Progenitor cell of endocrine pancreas (in vitro differentiated cells): ENCODE measurements around the gene RAB5IF. TPM values are rescaled to one million over a fixed set of nuclear protein-coding genes. Genes with fewer than 3 reads are reported as not detected.

Experiments
- DNase-seq: peaks from one replicate; pipeline ENCODE4 v3.0.0; 2021; ENCODE audit warnings: low spot score; ENCODE audit not compliant: unreplicated experiment
- H3K27ac Mint-ChIP-seq: 2 replicates; pipeline ENCODE4 v1.8.0; 2021; ENCODE audit warnings: mild to moderate bottlenecking, moderate library complexity, mixed read lengths
- H3K27me3 Mint-ChIP-seq: 2 replicates; pipeline ENCODE4 v1.8.0; 2021; ENCODE audit warnings: mixed read lengths
- H3K36me3 Mint-ChIP-seq: 2 replicates; pipeline ENCODE4 v1.8.0; 2022; ENCODE audit warnings: mixed read lengths; ENCODE audit not compliant: insufficient read depth
- H3K4me1 Mint-ChIP-seq: 2 replicates; pipeline ENCODE4 v1.8.0; 2021; ENCODE audit warnings: low read depth, mixed read lengths
- H3K4me3 Mint-ChIP-seq: 2 replicates; pipeline ENCODE4 v1.8.0; 2021; ENCODE audit warnings: low read depth, mild to moderate bottlenecking, moderate library complexity, mixed read lengths
- H3K9me3 Mint-ChIP-seq: 2 replicates; pipeline ENCODE4 v1.8.0; 2021; ENCODE audit warnings: low read depth, mixed read lengths
- CTCF ChIP-seq: fragments of 200-600 bp; sonication (generic); IDR thresholded peaks from one replicate; pipeline ENCODE4 v1.5.0; 2021; ENCODE audit warnings: antibody characterized with exemption, mild to moderate bottlenecking; ENCODE audit not compliant: unreplicated experiment
- total RNA-seq: library from RNA; stranded (reverse); gene quantifications from 2 replicates; pipeline ENCODE4 v1.2.1, GENCODE V29; 2021

RAB5IF gene
- total RNA-seq, 1 donor from 2014 or later = 58.8 TPM

GRCh38 chr20:36591281-36591680 lies 14.3 kb upstream of the RAB5IF start:
- Mint-ChIP-seq H3K27ac (peak overlapping the region; percentile 82), H3K4me3 (no peak overlapping the region), H3K27me3 (no peaks in the 10 kb centered on the region), H3K36me3 (peaks cover 31% of the 10 kb centered on the region), H3K4me1 (no peaks in the 10 kb centered on the region), H3K9me3 (no peaks in the 10 kb centered on the region)
- TF ChIP-seq CTCF = no peak
- no peak for DNase-seq

DNA sequence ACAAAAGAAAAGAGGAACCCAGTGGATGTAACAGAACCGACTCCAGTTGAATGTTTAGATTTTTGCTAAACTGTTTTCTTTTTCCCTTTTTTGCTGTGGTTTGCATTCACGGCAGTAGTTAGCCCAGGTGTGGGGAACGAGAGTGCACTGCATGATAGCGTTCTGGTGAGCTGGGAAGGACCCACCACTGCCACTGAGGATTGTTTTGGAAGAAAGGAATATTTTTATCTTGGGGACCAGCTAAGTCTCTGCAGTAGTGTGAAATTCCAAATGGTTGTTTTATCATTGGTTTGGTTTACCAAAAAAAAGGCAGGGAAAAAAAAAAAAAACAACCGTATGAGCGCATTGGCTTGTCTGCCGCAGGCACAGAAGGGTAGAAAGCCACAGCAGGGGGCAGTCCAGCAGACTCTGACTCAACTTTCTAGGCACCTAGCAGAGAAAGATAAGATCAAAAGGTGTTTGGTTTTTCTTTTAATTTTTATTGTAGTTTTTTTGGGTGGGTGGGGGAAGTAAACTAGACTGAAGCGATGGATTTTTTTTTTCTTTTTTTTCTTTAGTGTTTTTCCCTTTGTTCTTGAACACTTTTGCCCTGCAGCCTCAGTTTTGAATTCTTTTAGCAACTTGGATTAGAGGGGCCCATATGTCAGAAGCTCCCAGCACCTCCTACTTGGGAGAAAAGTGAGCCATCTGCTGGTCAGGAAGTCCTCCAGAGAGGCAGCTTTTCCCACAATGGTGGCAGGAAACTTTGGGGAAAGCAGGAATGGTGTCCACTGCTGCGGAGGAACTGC lies 13.5 kb upstream of the RAB5IF start:
- no peaks in the 10 kb centered on the region for H3K4me1 Mint-ChIP-seq
- peaks cover 31% of the 10 kb centered on the region for H3K36me3 Mint-ChIP-seq
- TF ChIP-seq CTCF = no peak
- peak overlapping the region; percentile 74 for H3K27ac Mint-ChIP-seq
- no peak for DNase-seq
- H3K4me3 Mint-ChIP-seq = no peak overlapping the region
- no peaks in the 10 kb centered on the region for H3K27me3 Mint-ChIP-seq
- no peaks in the 10 kb centered on the region for H3K9me3 Mint-ChIP-seq

DNA sequence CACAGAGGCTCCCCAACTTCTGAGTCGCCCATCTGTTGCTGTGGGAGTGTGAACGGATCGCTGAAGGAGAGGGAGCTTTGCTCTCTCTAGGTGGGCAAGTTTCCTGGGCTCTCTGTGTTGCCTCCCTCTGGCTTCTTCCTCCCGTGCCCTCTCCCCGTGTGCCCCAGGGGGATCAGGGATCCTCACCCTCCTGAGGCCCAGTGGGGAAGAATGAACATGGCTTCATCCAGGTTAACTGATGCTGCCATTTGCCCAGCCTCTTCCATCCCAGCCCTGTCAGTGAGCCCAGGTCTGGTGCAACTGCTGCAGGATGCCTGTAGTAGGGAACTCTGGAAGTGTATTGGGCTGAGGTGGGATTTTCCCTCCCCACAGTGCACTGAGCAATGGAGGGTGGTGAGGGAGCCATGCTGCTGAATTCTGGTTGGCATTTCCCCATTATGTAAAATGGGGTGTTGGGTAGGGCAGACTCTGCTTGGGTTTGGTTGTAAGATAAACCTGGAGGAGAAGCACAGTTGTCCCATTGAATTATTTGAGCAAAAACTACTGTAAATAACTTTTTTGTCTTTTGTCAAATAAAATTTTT lies 12.1 kb upstream of the RAB5IF start:
- peaks cover 29% of the 10 kb centered on the region for H3K36me3 Mint-ChIP-seq
- H3K4me1 Mint-ChIP-seq = peaks cover 2% of the 10 kb centered on the region
- no peak overlapping the region for H3K27ac Mint-ChIP-seq
- no peak for DNase-seq
- H3K27me3 Mint-ChIP-seq = no peaks in the 10 kb centered on the region
- H3K9me3 Mint-ChIP-seq = no peaks in the 10 kb centered on the region
- TF ChIP-seq CTCF = no peak
- no peak overlapping the region for H3K4me3 Mint-ChIP-seq

DNA sequence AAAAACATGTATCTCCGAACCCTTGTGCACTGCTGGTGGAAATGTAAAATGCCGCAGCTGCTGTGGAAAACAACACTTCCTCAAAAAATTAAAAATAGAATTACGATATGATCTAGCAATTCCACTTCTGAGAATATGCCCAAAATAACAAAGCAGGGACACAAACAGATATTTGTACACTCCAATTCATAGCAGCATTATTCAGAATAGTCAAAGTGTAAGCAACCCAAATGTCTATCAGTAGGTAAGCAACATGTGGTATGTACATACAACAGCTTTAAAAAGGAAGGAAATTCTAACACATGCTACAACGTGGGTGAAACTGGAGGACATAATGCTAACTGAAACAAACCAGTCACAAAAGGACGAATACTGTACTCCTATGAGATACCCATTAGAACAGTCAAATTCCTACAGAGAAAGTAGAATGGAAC lies 5.7 kb upstream of the RAB5IF start:
- TF ChIP-seq CTCF = no peak
- Mint-ChIP-seq H3K4me3 (no peak overlapping the region), H3K4me1 (peaks cover 8% of the 10 kb centered on the region), H3K27ac (no peak overlapping the region), H3K27me3 (no peaks in the 10 kb centered on the region), H3K9me3 (no peaks in the 10 kb centered on the region), H3K36me3 (peaks cover 2% of the 10 kb centered on the region)
- no peak for DNase-seq

DNA sequence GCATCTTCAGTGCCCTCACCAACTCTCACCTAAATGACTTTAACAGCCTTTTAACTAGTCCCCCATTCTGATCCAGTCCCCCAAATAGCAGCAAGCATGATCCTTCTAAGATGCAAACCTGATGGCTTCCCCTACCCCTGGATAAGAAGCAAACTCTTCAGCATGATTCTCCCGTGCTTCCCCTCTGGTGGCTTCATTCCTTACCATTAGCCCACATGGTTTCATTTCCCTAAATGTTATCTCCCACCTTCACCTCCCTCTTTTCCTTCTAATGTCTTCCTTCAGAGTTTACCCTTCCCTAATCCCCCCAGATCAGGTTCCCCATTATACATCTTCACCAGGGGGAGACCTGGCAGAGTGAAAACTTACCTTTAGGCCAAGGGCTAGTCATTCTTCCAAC lies 4.0 kb upstream of the RAB5IF start:
- Mint-ChIP-seq H3K9me3 (no peaks in the 10 kb centered on the region), H3K27ac (peak overlapping the region; percentile 15), H3K36me3 (no peaks in the 10 kb centered on the region), H3K27me3 (no peaks in the 10 kb centered on the region), H3K4me1 (peaks cover 16% of the 10 kb centered on the region), H3K4me3 (no peak overlapping the region)
- TF ChIP-seq CTCF = no peak
- no peak for DNase-seq
